H1 (cell line): ENCODE measurements around the gene SPARCL1.

ENCODE experiments used
- CHD2 ChIP-seq: IDR thresholded peaks from 2 replicates; pipeline ENCODE4 v1.6.1; 2012; ENCODE audit warnings: low read length, improper control_type of control experiment
- CTCF ChIP-seq, 3 experiments: IDR thresholded peaks; 1 replicate in 2 of 3; 2 replicates in 1 of 3; pipeline versions ENCODE4 v1.5.1 to v1.6.1; 2011; ENCODE audit warnings: low read length in 3 of 3, mild to moderate bottlenecking in 3 of 3, inconsistent platforms in 2 of 3, low read depth in 1 of 3, moderate library complexity in 1 of 3; ENCODE audit not compliant: insufficient read depth in 1 of 3; ENCODE audit errors: control extremely low read depth in 1 of 3
- JUN ChIP-seq: IDR thresholded peaks from 2 replicates; pipeline ENCODE4 v1.6.1; 2011; ENCODE audit warnings: low read depth, mild to moderate bottlenecking, improper control_type of control experiment, low read length
- KDM5A ChIP-seq: fragments of 200-600 bp; IDR thresholded peaks from 2 replicates; pipeline ENCODE4 v1.7.1; 2012; ENCODE audit warnings: mild to moderate bottlenecking, low read length, inconsistent platforms, mixed read lengths
- RAD21 ChIP-seq, 2 experiments: IDR thresholded peaks in 1 of 2; conservative IDR thresholded peaks in 1 of 2; 2 replicates each; pipeline ENCODE4 v1.6.1; 2011; ENCODE audit warnings: low read depth in 2 of 2, low read length in 2 of 2, improper control_type of control experiment in 1 of 2, inconsistent platforms in 1 of 2, mild to moderate bottlenecking in 1 of 2, moderate library complexity in 1 of 2
- SP1 ChIP-seq: IDR thresholded peaks from 2 replicates; pipeline ENCODE4 v1.6.1; 2011; ENCODE audit warnings: low read depth, low read length

DNA sequence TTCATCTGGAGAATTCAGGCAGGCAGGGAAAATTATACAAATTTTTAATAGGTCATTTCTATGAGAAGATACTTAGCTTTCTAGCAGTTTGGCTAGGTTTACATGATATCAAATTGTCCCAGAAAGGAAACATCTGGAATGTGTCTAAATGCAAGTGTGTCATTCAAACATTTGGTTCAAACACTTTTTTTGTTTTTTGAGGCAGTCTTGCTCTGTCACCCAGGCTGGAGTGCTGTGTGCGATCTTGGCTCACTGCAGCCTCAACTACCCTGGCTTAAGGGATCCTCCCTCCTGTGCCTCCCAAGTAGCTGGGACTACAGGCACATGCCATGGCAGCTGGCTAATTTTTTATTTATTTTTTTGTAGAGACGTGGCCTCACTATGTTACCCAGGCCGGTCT is 31.6 kb downstream of the SPARCL1 start:
- no peak for TF ChIP-seq JUN
- TF ChIP-seq CHD2, result no peak
- no peak for TF ChIP-seq RAD21 (IDR thresholded peaks at IDR 0.05 in 1 of 2, conservative IDR thresholded peaks at IDR 0.05 in 1 of 2; ENCODE audit: low read depth in 2 of 2, low read length in 2 of 2)
- no peak for TF ChIP-seq KDM5A
- TF ChIP-seq SP1, result no peak
- no peak for TF ChIP-seq CTCF (IDR thresholded peaks at IDR 0.05; ENCODE audit: control extremely low read depth in 1 of 3, insufficient read depth in 1 of 3, low read depth in 1 of 3, low read length in 3 of 3)
